Transverse colon (tissue), 4 donors: ENCODE measurements around the gene ZSCAN30. TPM values are rescaled to one million over a fixed set of nuclear protein-coding genes. Genes with fewer than 3 reads are reported as not detected.

ENCODE experiments used
- DNase-seq: peaks from one replicate; pipeline ENCODE4 v3.0.0-alpha.2; 2019
- H3K27ac ChIP-seq, 4 donors: fragments of 200-600 bp; sonication (generic); 2 replicates each; pipeline ENCODE4 v1.5.1; 2016 to 2018; ENCODE audit warnings: inconsistent platforms in 4 of 4
- H3K27me3 ChIP-seq: fragments of 200-600 bp; sonication (generic); 2 replicates; pipeline ENCODE4 v1.5.1; 2017; ENCODE audit warnings: inconsistent platforms
- H3K36me3 ChIP-seq, 4 donors: fragments of 200-600 bp; sonication (generic); 2 replicates each; pipeline ENCODE4 v1.5.1; 2017 to 2019; ENCODE audit warnings: inconsistent platforms in 4 of 4
- H3K4me1 ChIP-seq, 4 donors: fragments of 200-600 bp; sonication (generic); 2 replicates each; pipeline ENCODE4 v1.5.1; 2017 to 2020; ENCODE audit warnings: inconsistent platforms in 4 of 4
- H3K4me3 ChIP-seq, 4 donors: fragments of 200-600 bp; sonication (generic); 1 replicate in 1 of 4; 2 replicates in 3 of 4; pipeline versions ENCODE4 v1.5.1 to v1.6.1; 2017 to 2019; ENCODE audit warnings: inconsistent platforms in 4 of 4
- H3K9me3 ChIP-seq, 2 donors: fragments of 200-600 bp; sonication (generic); 2 replicates each; pipeline ENCODE4 v1.5.1; 2017 to 2019; ENCODE audit warnings: inconsistent platforms in 2 of 2
- EP300 ChIP-seq: sonication (generic); formaldehyde crosslinking; IDR thresholded peaks from one replicate; pipeline ENCODE4 v1.6.1; 2017; ENCODE audit warnings: antibody characterized with exemption, low read depth
- POLR2A ChIP-seq: fragments of 450-650 bp; IDR thresholded peaks from one replicate; pipeline ENCODE4 v1.6.1; 2016; ENCODE audit warnings: antibody characterized with exemption, mild to moderate bottlenecking, moderate library complexity
- POLR2AphosphoS5 ChIP-seq, 3 donors: sonication (generic); formaldehyde crosslinking; IDR thresholded peaks; one replicate each; pipeline ENCODE4 v1.6.1; 2016; ENCODE audit warnings: antibody characterized with exemption in 3 of 3
- WGBS, 2 donors: methylation state at CpG; one replicate each; pipeline ENCODE4 v1.1.5; 2018; ENCODE audit warnings: low coverage in 1 of 2; 5-methylcytosine and 5-hydroxymethylcytosine counted together
- in situ Hi-C, 4 donors: fragments of 200-750 bp; cut with MboI; loops; one replicate each; pipeline versions ENCODE4 v1.15.0 to v1.15.1; 2017; ENCODE audit warnings: low sequenced_read_pairs in 3 of 4, low pct_ligation_motif_present in 1 of 4, low pct_unique_long_range_greater_than_20kb in 1 of 4
- intact Hi-C: fragments of 100-400 bp; cut with DNase I; formaldehyde crosslinking; loops from one replicate; pipeline ENCODE4 v1.15.1; 2023; ENCODE audit warnings: low total_unique reads
- total RNA-seq, 4 donors: library from RNA; depleted of rRNA; stranded (reverse); fragments of >200 nt; gene quantifications; one replicate each; pipeline ENCODE4 v1.1.0, GENCODE V29; 2016
- TF ChIP-seq, protein P1 (sequence below), 5 experiments: fragments of 200-600 bp in 3 of 5; fragments of 450-650 bp in 2 of 5; sonication (generic) in 3 of 5; IDR thresholded peaks; 1 replicate in 2 of 5; 2 replicates in 3 of 5; pipeline ENCODE4 v1.5.1; 2016 to 2017; ENCODE audit warnings: antibody characterized with exemption in 5 of 5, inconsistent platforms in 3 of 5, mild to moderate bottlenecking in 2 of 5, moderate library complexity in 1 of 5

The ZSCAN30 gene
- total RNA-seq, 4 donors from 2014 or later, result 7.1 to 23.5 (median 11.0) TPM

DNA sequence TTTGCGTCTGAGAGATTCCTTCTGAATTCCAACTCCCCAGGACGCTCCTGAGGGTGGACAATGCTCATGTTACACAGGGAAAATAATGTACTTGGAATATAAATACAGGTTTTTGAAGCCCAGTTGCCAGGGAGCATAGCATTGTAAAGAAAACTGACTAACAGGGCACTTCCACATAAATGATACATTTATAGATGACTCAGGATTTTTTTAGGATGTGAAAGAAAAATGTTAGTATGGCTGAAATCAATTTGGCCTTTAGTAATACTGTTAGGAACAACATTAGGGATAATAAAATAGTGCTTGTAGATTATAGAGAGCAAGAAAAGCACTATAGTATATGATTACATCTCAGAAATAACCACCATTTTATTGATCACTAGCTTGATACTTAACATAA, 25.6 kb downstream of the ZSCAN30 start:
- H3K27ac ChIP-seq, result no peak overlapping the region
- no peaks in the 10 kb centered on the region for H3K27me3 ChIP-seq
- intact Hi-C loops, result no loop called here
- peaks cover 0 to 7% (median 0%) of the 10 kb centered on the region in 4 donors for H3K4me1 ChIP-seq
- in situ Hi-C loops, result no loop called here
- DNase-seq, result no peak
- H3K4me3 ChIP-seq, result no peak overlapping the region
- no peak for TF ChIP-seq EP300
- H3K36me3 ChIP-seq, result no peaks in the 10 kb centered on the region
- H3K9me3 ChIP-seq, result no peaks in the 10 kb centered on the region
- 83 to 94% methylated on average over 1 to 2 of the region's 2 CpGs for WGBS, 2 donors

DNA sequence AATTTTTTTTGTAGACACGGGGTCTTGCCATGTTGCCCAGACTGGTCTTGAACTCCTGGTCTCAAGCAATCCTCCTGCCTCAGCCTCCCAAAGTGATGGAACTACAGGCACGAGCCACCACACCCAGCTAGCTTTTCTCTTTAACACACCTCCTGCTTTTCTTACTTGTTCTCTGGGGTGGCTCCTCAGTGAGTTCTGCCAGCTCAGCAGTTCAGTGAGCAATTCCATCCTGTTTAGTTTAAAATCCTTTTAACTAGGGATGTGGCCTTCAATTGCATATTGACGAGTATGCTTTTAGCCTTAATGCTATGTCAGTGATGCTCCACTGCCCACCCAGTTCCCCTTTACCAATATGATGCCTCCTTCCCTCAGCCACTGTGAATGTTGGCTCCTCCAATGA, 33.1 kb downstream of the ZSCAN30 start:
- TF ChIP-seq POLR2A (no peak), EP300 (no peak), POLR2AphosphoS5 (IDR thresholded peaks at IDR 0.05) (no peak)
- TF ChIP-seq, protein P1, sequence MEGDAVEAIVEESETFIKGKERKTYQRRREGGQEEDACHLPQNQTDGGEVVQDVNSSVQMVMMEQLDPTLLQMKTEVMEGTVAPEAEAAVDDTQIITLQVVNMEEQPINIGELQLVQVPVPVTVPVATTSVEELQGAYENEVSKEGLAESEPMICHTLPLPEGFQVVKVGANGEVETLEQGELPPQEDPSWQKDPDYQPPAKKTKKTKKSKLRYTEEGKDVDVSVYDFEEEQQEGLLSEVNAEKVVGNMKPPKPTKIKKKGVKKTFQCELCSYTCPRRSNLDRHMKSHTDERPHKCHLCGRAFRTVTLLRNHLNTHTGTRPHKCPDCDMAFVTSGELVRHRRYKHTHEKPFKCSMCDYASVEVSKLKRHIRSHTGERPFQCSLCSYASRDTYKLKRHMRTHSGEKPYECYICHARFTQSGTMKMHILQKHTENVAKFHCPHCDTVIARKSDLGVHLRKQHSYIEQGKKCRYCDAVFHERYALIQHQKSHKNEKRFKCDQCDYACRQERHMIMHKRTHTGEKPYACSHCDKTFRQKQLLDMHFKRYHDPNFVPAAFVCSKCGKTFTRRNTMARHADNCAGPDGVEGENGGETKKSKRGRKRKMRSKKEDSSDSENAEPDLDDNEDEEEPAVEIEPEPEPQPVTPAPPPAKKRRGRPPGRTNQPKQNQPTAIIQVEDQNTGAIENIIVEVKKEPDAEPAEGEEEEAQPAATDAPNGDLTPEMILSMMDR (IDR thresholded peaks at IDR 0.05), result no peak
- Histone ChIP-seq H3K9me3 (peaks cover 0 to 12% of the 10 kb centered on the region in 2 donors), H3K27me3 (no peaks in the 10 kb centered on the region), H3K27ac (no peak overlapping the region), H3K4me1 (peaks cover 0 to 4% (median 2%) of the 10 kb centered on the region in 4 donors), H3K36me3 (peaks cover 0 to 24% (median 3%) of the 10 kb centered on the region in 4 donors), H3K4me3 (no peak overlapping the region)
- intact Hi-C loops (no loop called here), in situ Hi-C loops (no loop called here)
- no peak for DNase-seq
- 83 to 92% methylated on average over 2 to 3 of the region's 3 CpGs for WGBS, 2 donors

DNA sequence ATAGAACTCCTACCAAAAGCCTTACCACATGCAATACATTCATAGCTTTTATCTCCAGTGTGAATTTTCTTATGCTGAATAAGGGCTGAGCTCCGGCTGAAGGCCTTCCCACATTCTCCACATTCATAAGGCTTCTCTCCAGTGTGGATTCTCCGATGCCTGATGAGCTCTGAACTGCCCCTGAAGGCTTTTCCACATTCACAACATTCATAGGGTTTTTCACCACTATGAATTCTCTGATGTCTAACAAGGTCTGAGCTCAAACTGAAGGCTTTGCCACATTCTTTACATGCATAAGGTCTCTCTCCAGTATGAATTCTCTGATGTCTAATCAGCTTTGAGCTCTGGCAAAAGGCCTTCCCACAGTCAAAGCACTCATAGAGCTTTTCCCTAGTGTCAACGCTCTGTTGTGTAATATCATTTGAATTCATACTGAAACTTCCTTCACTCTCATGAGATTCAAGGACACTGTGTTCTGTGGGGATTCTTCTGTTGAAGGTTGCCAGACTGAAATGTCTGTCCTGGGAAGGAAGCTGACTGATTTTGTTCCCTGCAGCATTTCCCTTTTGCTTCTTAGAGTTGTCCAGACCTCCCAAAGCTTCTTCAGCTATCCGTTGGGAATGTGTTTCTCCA, 36.3 kb downstream of the ZSCAN30 start:
- Histone ChIP-seq H3K4me3 (no peak overlapping the region), H3K36me3 (peaks cover 0 to 24% (median 5%) of the 10 kb centered on the region in 4 donors), H3K4me1 (no peaks in the 10 kb centered on the region), H3K27me3 (no peaks in the 10 kb centered on the region), H3K27ac (no peak overlapping the region), H3K9me3 (peaks cover 0 to 12% of the 10 kb centered on the region in 2 donors)
- 95 to 100% methylated on average over 4 of the region's 4 CpGs for WGBS, 2 donors
- no peak for DNase-seq
- in situ Hi-C loops, result no loop called here
- intact Hi-C loops, result no loop called here
- no peak for TF ChIP-seq POLR2A
- TF ChIP-seq, protein P1 (IDR thresholded peaks at IDR 0.05), result no peak
- no peak for TF ChIP-seq EP300
- TF ChIP-seq POLR2AphosphoS5 (IDR thresholded peaks at IDR 0.05), result no peak

- no peak for DNase-seq
- 90% methylated on average over 1 of the region's 1 CpG; no CpG with 5 or more reads in 1 of the 2 donors for WGBS, 2 donors
- no peaks in the 10 kb centered on the region for H3K27me3 ChIP-seq
- H3K36me3 ChIP-seq, result peaks cover 0 to 25% (median 10%) of the 10 kb centered on the region in 4 donors
- no peaks in the 10 kb centered on the region for H3K4me1 ChIP-seq
- in situ Hi-C loops, result no loop called here
- intact Hi-C loops, result no loop called here
- peaks cover 0 to 12% of the 10 kb centered on the region in 2 donors for H3K9me3 ChIP-seq
- H3K4me3 ChIP-seq, result no peak overlapping the region
- H3K27ac ChIP-seq, result no peak overlapping the region
- no peak for TF ChIP-seq EP300
- TF ChIP-seq, protein P1 (IDR thresholded peaks at IDR 0.05), result no peak
- TF ChIP-seq POLR2A, result no peak
- TF ChIP-seq POLR2AphosphoS5 (IDR thresholded peaks at IDR 0.05), result no peak
Observed at GRCh38 chr18:35252466-35252865, 37.6 kb downstream of the ZSCAN30 start.
